Stimulated activated CD8-positive, alpha-beta memory T cell treated with anti-CD3 and anti-CD28 coated beads, Interleukin-4, amount 100 ng/mL, for 1 hour (primary cell): ENCODE results near the gene TM4SF4.

Source experiments
- DNase-seq, 2 donors: peaks; one replicate each; pipeline ENCODE4 v3.0.0-alpha.2; 2020; ENCODE audit warnings: low read depth in 2 of 2, low spot score in 1 of 2

TM4SF4 gene

GRCh38 chr3:149509526-149509925 lies 35.0 kb downstream of the TM4SF4 start:
- no peak for DNase-seq

DNA sequence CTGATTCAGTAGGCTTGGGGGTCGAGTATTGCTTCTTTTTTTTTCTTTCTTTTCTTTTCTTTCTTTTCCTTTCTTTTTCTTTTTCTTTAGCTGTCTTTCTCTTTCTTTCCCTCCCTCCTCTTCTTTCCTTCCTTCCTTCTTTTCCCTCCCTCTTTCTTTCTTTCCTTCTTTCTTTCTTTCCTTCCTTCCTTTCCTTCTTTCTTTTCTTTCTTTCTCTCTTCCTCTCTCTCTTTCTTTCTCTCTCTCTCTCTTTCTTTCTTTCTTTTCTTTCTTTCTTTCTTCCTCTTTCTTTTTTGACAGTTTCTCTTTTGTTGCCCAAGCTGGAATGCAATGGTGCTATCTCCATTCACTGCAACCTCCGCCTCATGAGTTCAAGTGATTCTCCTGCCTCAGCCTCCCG lies 36.0 kb downstream of the TM4SF4 start:
- DNase-seq = no peak

DNA sequence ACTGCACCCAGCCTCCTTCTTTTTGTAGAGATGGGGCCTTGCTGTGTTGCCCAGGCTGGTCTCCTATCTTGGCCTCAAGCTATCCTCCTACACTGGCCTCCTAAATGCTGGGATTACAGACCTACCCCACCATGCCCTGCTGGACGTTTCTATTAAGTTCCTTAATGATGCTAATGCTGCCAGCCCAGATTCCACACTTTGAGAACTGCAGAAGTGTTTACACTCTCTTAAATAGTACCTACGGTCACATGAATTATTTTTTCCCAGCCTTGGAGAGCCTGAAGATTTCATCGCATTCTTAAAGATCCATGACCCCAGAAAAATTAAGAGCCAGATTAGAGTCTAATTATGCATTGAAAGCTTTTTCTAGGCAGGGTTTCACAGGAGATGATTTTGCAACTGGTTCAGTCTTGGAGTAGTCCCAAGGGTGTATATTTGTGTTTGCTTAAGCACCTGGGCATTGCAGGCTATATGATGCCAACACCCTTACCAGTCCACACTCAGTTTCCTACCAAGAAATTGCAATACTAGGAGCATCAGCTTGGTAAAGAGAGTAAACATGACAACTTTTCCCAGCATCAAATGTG lies 36.6 kb downstream of the TM4SF4 start:
- DNase-seq = no peak

DNA sequence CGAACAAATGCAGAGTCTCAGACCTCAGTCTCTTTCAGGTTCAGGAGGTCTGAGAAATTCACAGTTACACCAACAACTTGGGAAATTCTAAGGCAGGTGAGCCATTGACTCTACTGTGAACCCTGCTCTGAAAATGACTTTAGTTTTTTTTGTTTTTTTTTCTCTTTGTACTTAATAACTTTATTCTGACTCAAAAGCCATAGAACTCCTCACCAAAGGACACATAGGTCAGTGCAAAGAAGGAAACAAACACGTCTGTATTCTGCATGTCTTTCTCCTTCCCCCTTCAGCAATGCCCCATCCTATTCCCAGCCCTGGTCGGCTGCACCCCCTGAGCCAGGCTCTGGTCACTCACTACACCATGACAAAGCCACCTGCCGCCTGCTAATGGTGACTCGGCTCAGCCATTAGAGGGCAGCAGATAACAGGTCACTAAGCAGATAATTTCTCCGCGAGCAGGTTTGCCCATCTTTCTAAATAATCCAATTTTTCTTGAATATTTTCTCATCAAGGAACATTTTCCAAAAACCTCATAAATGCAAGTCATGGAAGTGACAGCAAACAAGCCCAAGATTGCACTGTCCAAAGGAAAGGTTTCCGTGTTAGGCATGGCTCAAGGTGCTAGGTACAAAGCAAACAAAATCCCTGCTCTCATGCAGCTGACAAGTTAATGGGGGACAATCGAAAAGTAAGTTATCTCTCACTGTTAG lies 37.7 kb downstream of the TM4SF4 start:
- DNase-seq = no peak

- no peak for DNase-seq
Measured at GRCh38 chr3:149514471-149514870, 40.0 kb downstream of the TM4SF4 start.

DNA sequence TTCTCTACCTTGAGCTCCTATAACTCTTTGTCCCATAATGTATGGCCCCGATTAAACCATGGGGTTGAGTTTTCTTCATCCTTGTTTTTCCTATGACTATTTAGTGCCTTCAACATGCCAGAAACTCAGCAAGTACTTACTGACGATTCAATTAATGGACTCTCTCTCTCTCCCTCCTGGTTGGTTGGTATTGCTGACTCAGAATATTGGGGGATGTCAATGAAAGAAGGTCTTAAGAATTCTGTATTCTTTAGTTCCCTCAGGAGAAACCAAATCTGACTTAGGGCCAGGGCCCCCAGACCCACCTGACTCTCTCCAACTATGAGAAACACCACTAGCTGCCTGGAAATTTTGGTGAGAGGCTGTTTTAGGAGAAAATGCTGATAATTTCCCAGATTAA lies 40.8 kb downstream of the TM4SF4 start:
- DNase-seq = no peak

DNA sequence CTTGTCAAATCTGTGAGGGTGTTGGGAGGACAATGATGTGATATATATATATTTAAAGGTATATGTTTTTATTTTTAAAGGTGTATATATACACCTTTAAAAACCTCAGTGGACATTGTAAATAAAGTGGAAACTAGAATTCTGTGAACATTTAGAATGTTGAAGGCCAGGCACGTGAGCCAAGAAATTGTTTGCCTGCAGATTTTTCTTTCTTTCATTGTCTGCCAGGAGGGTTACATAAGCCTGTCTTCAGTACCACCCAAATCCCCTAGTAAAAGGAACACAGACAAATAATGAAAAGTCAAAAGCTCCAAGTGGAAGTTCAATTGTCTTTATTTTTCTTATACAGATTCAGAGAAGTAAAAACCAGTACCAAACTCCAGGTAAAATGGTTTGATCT lies 42.4 kb downstream of the TM4SF4 start:
- DNase-seq = no peak

DNA sequence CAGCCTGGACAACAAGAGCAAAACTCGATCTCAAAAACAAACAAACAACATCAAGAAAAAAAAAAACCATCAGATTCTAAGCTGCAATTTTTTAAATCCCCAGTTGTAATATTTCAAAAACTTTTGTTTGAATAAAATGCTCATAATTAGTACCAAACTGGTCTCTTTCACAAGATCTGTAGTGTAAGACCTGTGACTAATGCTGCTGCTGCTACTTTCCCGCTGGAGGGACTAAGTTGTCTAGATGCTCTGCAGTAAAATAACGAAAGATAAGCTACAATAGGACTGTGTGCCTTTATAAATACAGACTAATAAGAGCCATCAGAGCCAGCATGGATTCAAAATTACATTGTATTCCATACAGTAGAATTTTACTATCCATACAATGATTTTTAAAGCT lies 45.4 kb downstream of the TM4SF4 start:
- DNase-seq = no peak

GRCh38 chr3:149523512-149524299 lies 49.2 kb downstream of the TM4SF4 start:
- no peak for DNase-seq

DNA sequence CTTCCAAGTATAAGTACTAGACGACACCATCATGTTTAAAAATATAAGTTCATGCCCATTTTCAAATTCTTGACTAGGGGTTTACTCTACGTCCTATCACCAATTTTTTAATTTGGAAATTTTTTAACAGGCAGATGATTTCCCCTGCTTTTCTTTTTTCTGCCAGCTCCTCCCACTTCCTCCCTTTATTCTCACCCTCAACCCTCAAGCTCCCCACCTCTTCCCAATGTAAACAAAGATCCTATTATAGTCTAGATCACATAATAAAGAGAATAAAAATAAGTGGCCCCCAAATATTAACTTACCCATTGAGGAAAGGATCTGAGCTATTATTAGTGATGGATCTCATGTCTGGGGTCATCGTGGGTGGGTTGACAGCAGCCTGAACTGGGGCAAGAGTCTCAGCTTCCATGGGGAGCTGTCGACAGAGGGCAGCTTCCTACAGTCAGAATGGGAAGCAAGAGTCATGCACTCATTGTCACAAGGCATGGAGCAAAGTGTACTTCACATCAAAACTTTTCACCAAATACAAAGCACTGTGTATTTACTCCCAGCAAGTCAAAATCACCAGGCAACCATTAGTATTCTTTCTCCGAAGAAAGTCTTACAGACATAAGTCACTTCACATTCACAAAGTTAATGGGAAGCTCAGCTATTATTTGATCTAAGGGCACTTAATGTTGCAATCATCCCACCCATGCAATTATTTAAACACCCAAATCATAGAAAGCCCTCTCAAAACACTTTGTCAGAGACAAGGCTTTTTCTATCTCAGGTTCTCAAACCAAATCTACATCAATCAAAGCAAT lies 53.2 kb downstream of the TM4SF4 start:
- no peak for DNase-seq

DNA sequence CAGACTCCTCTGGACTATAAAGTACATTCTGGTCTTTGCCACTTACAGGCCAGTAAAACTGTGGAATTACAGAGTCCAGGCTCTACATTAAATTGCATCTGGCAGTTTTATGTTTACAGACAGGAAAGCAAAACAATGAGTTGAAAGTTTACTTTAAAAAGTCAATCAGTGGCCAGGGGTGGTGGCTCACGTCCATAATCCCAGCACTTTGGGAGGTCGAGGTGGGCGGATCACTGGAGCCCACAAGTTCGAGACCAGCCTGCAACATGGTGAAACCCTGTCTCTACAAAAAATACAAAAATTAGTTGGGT lies 53.8 kb downstream of the TM4SF4 start:
- DNase-seq = no peak

DNA sequence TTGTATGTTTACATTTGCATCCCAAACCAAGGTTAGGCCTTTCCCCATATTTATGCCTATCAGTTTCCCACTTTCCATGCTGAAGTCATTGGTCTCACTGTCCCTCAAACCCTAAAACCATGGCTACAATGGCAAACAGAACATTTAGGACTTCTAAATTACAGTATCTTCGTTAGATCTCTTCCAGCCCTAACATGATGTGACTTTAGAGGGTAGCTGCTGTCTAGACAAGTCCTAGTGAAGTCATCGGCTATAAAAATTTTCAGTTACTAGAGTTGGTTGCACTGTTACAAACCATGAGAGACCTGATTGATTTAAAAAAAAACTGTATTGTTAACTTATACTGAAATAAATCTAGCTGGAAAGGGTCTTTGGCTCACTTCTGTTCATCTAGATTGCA lies 54.6 kb downstream of the TM4SF4 start:
- DNase-seq = no peak

DNA sequence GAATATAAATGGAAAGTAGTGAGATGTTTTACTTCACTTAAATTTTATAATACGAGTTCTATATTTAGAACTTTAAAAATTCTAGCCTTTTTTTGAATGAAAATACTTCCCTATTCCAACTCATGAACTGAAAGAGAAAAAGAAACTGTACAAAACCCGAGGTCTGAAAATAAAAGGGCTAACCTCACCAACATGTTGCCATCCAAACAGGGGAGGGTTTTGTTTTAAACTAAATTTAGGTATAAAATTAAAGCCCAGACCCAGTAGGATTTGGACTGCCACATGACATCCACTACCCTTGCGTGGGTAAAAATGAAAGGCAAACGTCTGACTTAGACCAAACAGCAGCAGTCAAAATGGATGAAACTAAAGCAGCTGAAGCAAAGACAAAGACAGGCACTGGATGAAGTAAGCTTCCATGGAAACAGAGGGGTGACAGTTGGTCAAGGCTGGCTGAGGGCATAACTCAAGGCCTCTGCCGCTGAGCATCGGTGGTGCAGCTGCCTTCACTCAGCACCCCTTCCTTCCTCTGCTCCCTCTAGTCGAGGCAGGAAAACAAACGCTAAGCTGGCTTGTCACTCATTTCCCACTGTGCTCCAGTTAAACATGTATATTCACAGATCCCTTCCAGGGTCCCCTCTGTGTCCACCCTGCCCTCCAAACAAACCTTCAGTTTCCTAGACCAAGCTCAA lies 58.1 kb downstream of the TM4SF4 start:
- no peak for DNase-seq

GRCh38 chr3:149534082-149534481 lies 59.6 kb downstream of the TM4SF4 start:
- no peak for DNase-seq

DNA sequence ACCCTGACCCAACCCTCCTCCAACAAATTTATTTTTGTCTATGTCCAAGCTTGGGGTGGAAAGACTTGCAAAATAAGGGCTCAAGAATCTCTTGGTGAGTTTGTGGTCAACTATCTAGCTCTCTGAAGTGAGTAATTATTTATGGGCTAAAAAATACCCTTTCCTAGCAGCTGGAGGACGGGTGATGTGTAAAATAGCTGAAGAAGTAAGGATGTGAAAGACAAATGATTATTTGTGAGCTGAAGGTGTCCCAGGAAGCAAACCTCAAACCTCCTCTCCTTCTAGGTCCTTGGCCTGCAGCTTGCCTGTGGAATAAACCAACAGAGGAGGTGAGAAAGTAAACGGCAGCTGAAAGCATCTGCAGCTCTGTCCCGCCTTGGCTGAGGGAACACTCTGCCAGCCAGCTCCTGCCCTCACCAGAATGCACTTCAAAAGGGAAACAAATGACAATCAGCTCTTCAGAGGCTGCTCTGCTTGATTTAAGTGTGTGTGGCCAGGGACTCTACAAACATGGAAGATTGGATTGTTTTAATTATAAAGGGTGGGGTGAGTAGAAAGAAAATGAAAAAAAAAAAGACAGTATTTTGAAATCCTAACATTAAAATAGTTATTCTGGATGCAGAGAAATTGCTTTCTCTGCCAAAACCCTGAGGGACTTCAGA lies 60.3 kb downstream of the TM4SF4 start:
- no peak for DNase-seq

GRCh38 chr3:149535333-149535685 lies 60.8 kb downstream of the TM4SF4 start:
- DNase-seq = no peak

DNA sequence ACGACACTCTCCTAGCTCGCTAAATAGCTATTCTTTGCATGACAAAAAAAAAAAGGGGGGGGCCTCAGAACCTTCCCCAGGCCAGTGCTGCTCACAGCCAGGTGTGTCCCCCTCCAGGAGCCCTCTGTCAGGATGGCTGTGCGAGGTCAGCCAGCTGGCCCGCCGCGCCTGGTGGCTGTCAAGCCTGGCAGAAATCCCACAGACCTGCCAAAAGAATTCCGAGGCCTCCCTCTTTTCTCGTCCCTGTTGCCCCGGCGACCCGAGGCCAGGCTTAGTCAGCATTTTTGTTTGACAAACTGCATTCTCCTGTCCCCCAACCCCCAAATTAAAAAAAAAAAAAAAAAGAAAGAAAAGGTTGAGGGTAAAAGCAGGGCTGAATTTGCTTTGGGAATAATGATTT lies 61.9 kb downstream of the TM4SF4 start:
- DNase-seq = no peak

DNA sequence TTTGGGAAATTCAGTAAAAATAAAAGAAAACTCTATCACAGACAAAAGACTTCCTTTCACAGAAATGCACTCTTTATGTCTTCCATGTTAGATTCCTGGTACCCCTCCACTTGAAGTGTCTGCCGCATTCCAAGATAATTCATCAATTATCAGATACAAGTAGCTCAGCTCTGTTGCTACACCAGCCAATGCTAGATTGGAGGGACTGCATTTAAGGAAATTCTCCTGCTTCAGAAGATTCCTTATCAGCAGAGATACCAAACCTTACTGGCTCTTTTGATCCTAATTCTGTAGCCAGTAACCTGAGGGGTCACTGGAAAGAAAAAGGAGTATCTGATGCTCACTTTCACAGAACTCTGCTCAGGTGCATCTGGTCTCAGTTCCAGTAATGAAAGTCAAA lies 63.9 kb downstream of the TM4SF4 start:
- DNase-seq = no peak

GRCh38 chr3:149541091-149541491 lies 66.6 kb downstream of the TM4SF4 start:
- no peak for DNase-seq

DNA sequence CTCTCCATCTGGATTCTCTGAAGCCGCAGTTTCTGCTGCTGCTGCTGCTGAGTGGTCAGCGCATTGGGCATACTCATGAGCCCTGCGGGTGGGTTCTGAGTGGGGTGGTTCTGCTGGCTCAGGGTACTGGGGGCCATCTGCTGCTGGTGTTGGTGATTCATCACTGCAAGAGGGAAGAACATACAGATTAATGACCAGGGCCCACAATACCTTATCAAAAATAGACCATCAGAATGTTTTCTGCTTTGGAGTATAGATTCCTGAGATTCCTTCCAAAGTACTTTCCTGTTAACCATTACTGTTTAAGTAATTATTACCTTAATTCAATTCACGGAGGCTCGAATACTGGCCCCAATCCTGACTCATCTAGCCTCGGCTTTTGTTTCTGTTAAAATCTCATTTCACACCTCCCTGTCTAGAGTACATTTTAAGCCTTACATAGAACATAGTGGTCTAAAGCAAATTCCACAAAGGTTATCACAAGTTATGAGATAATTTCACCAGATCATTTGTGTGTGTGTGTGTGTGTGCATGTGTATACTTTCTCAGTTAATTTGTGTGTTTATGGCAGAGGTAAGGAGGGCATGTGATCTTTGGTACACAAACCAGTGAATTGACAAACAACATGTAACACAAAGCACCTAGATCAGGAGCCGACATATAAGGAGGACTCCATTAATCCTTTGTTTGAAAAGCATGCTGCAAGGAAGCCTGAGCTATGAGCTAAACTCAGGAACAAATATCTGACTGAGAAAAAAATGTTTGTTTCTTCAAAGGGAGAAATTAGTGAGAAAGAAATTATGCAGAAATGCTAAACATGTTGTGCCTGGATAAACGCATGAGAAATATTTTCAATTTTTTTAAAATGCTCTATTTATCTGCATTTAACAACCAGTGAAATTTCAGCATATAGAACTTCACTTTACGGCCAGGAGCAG lies 68.1 kb downstream of the TM4SF4 start:
- no peak for DNase-seq
